GM12891 (cell line): Measurements from ENCODE around the gene GAPDH. TPM values are rescaled to one million over a fixed set of nuclear protein-coding genes. Genes with fewer than 3 reads are reported as not detected.
"Not testable (repeated sequence)": the region's sequence is repeated elsewhere in the genome, so short reads cannot be mapped to it uniquely, and the experiment has no call there.

Experiments used
- DNase-seq: peaks from one replicate; pipeline ENCODE4 v3.0.0; 2011; ENCODE audit warnings: low spot score; ENCODE audit not compliant: insufficient read length
- FAIRE-seq: peaks from 2 replicates; lab custom pipeline; 2011; peaks lifted over from hg19 to GRCh38; lab: Jason Lieb, UNC
- PAX5 ChIP-seq: IDR thresholded peaks from 2 replicates; pipeline ENCODE4 v1.6.1; 2011; ENCODE audit warnings: low read length, moderate library complexity, mild to moderate bottlenecking; ENCODE audit not compliant: insufficient read depth, severe bottlenecking
- POLR2A ChIP-seq: IDR thresholded peaks from 2 replicates; pipeline ENCODE4 v1.6.1; 2011; ENCODE audit warnings: low read depth, low read length, control low read depth
- POLR2AphosphoS5 ChIP-seq: IDR thresholded peaks from 2 replicates; pipeline ENCODE4 v1.6.1; 2011; ENCODE audit warnings: low read depth, low read length, control low read depth
- POU2F2 ChIP-seq: IDR thresholded peaks from 2 replicates; pipeline ENCODE4 v1.6.1; 2011; ENCODE audit warnings: low read depth, mild to moderate bottlenecking, control low read depth, low read length, moderate library complexity
- SPI1 ChIP-seq: IDR thresholded peaks from 2 replicates; pipeline ENCODE4 v1.6.1; 2011; ENCODE audit warnings: low read depth, low read length, control low read depth
- TAF1 ChIP-seq: IDR thresholded peaks from 2 replicates; pipeline ENCODE4 v1.6.1; 2011; ENCODE audit warnings: low read depth, low read length, control low read depth
- polyA plus RNA-seq: library from polyadenylated mRNA; unstranded; fragments of >200 nt; gene quantifications from one replicate; pipeline ENCODE4 v1.2.1, GENCODE V29; 2012; ENCODE audit warnings: low read depth, missing spikeins, inconsistent platforms; ENCODE audit not compliant: missing spikeins

GAPDH gene
- polyA plus RNA-seq: 8,862 TPM

DNA sequence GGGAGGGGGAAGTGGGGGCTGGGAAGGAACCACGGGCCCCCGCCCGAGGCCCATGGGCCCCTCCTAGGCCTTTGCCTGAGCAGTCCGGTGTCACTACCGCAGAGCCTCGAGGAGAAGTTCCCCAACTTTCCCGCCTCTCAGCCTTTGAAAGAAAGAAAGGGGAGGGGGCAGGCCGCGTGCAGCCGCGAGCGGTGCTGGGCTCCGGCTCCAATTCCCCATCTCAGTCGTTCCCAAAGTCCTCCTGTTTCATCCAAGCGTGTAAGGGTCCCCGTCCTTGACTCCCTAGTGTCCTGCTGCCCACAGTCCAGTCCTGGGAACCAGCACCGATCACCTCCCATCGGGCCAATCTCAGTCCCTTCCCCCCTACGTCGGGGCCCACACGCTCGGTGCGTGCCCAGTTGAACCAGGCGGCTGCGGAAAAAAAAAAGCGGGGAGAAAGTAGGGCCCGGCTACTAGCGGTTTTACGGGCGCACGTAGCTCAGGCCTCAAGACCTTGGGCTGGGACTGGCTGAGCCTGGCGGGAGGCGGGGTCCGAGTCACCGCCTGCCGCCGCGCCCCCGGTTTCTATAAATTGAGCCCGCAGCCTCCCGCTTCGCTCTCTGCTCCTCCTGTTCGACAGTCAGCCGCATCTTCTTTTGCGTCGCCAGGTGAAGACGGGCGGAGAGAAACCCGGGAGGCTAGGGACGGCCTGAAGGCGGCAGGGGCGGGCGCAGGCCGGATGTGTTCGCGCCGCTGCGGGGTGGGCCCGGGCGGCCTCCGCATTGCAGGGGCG is at the start of gene GAPDH:
TSS of gene GAPDH (plus strand) at position 595 of the 772 bp plus-strand sequence. CDS start 316 bp downstream, outside the sequence.
- no peak for FAIRE-seq
- peak; percentile 88 for DNase-seq
- TF ChIP-seq POU2F2: peak; percentile 88
- TF ChIP-seq POLR2AphosphoS5: peak; percentile 99
- TF ChIP-seq PAX5: no peak
- TF ChIP-seq TAF1: peak; percentile 90
- TF ChIP-seq POLR2A: peak; percentile 99

DNA sequence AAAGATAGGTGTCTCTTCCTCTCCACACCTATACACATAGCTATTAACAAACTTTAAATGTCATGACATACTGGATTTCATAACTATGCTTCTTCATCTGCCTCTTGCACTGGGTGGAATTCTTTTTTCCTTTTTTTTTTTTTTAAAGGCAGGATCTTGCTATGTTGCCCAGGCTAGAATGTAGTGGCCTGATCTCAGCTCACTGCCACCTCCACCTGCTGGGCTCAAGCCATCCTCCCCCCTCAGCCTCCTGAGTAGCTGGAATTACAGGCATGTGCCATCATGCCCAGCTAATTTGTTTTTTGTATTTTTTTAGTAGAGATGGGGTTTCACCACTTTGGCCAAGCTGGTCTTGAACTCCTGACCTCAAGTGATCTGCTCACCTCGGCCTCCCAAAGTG is 46.1 kb upstream of the GAPDH start:
- no peak for DNase-seq
- FAIRE-seq: no peak
- no peak for TF ChIP-seq SPI1
- no peak for TF ChIP-seq POLR2A
- TF ChIP-seq POLR2AphosphoS5: no peak
- TF ChIP-seq POU2F2: no peak
- TF ChIP-seq PAX5: no peak
- TF ChIP-seq TAF1: no peak

DNA sequence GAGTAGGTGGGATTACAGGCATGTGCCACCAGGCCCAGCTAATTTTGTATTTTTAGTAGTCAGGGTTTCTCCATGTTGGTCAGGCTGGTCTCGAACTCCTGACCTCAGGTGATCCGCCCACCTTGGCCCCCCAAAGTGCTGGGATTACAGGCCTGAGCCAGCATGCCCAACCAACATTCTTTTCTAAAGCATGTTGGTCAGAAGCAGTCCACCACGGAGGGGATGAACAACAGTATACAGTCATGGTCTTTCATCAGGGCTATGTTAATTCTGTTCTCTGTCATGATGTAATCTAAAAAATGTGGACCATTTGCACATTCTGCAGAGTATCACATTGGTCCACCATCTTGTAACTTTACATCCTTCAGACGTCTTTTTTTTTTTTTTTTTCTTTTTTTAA is 44.9 kb upstream of the GAPDH start:
- no peak for DNase-seq
- no peak for FAIRE-seq

DNA sequence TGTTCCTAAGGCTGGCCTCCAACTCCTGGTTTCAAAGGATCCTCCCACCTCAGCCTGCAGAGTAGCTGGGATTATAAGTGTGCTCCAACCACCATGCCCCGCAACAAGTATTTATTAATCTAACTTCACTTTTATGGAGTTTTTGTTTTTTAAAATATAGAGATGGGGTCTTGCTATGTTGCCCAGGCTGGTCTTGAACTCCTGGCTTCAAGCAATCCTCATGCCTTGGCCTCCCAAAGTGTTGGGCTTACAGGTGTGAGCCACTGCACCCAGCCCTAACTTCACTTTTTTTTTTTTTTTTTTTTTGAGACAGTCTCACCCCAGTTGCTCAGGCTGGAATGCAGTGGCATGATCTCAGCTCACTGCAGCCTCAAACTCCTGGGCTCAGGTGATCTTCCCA is 43.6 kb upstream of the GAPDH start:
- FAIRE-seq, DNase-seq: not testable (repeated sequence)

More for the DNA sequence above, 44.9 kb upstream of the GAPDH start:
- TF ChIP-seq POU2F2 (no peak), TAF1 (no peak), POLR2A (no peak)

GRCh38 chr12:6492838-6493496 is 41.4 kb upstream of the GAPDH start, which contains the start of gene MRPL51:
TSS of gene MRPL51 (minus strand) at chr12:6493262. CDS start at chr12:6493136, 126 bp downstream.
- FAIRE-seq (peak; percentile 96), DNase-seq (peak; percentile 82)
- peak; percentile 90 for TF ChIP-seq TAF1
- TF ChIP-seq POLR2A: peak; percentile 96
- TF ChIP-seq POLR2AphosphoS5: peak; percentile 89
- no peak for TF ChIP-seq SPI1

- FAIRE-seq: no peak
- peak; percentile 82 for DNase-seq
- peak; percentile 39 for TF ChIP-seq TAF1
- TF ChIP-seq POLR2AphosphoS5: peak; percentile 72
- TF ChIP-seq PAX5: no peak
- peak; percentile 71; the same call in 1 of the 2 replicates for TF ChIP-seq POLR2A
- 0 out of 2 replicates have a peak, but pooled peaks have one; percentile 10 for TF ChIP-seq POU2F2
These were observed 40.6 kb upstream of the GAPDH start, which contains the start of gene NCAPD2 for GRCh38 chr12:6493497-6494257. TSS of gene NCAPD2 (plus strand) at chr12:6494102. CDS start at chr12:6495099, 997 bp downstream.

DNA sequence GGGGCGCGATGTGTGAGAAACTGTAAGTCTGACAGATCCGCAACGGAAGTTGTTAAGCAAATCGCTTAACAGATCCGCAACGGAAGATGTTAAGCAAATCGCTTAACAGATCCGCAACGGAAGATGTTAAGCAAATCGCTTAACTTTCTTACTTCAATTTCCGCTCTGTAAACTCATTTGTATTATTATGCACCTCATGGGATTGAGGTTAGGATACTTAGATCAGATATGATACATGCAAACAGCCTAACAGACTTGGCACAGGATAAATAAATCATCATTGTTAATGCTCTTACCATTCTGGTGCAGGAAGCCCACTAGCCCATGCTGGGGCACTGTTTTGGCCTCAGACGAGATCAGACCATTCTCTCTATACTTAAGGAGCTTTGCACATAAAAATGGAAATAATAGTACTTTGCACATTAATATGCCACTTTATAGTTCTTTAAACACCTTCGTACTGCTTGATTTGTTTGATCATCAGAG is 40.0 kb upstream of the GAPDH start:
- TF ChIP-seq POLR2AphosphoS5 (no peak), PAX5 (no peak), SPI1 (no peak), POLR2A (no peak), POU2F2 (no peak), TAF1 (no peak)
- DNase-seq (no peak), FAIRE-seq (no peak)

DNA sequence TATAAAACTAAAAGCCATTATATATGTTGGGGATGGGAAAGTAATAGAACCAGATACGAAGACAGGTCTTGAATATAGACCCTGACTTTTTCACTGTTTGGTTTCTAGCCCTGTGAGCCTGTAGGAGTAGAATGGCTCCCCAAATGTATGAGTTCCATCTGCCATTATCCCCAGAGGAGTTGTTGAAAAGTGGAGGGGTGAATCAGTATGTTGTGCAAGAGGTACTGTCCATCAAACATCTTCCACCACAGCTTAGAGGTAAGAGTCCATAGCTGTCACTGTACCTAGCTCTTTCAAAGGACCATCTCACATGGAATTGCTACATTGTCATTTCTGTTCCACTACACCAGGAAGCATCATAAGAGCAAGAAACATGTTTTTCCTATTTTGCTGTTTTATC is 39.3 kb upstream of the GAPDH start:
- DNase-seq (no peak), FAIRE-seq (no peak)
- TF ChIP-seq TAF1 (no peak), POLR2A (no peak), POLR2AphosphoS5 (no peak), PAX5 (no peak)

- DNase-seq, FAIRE-seq: not testable (repeated sequence)
These were observed 37.0 kb upstream of the GAPDH start for GRCh38 chr12:6497291-6497690.

GRCh38 chr12:6500466-6500865 is 33.9 kb upstream of the GAPDH start:
- no peak for FAIRE-seq
- TF ChIP-seq PAX5 (no peak), POLR2AphosphoS5 (no peak), TAF1 (no peak), POU2F2 (no peak), SPI1 (no peak), POLR2A (no peak)
- no peak for DNase-seq
